Body of pancreas (tissue), 4 donors: Measurements from ENCODE around the gene ENTHD1. TPM values are rescaled to one million over a fixed set of nuclear protein-coding genes. Genes with fewer than 3 reads are reported as not detected.

Experiments used
- ATAC-seq: fragments of 150-250 bp; one replicate; pipeline ENCODE4 v1.9.1; 2016
- DNase-seq, 4 donors: peaks; one replicate each; pipeline ENCODE4 v3.0.0-alpha.2; 2019
- H3K27ac ChIP-seq, 4 donors: fragments of 200-600 bp; sonication (generic); 1 replicate in 3 of 4; 2 replicates in 1 of 4; pipeline versions ENCODE4 v1.5.1 to v1.6.1; 2016 to 2019; ENCODE audit warnings: mild to moderate bottlenecking in 1 of 4, mixed read lengths in 1 of 4, moderate library complexity in 1 of 4
- H3K27me3 ChIP-seq, 2 donors: fragments of 200-600 bp; sonication (generic); one replicate each; pipeline ENCODE4 v1.6.0; 2016; ENCODE audit warnings: mild to moderate bottlenecking in 1 of 2
- H3K36me3 ChIP-seq, 2 donors: fragments of 200-600 bp; sonication (generic); replicated peaks in 1 of 2; 2 replicates each; pipeline ENCODE4 v1.5.1; 2016; ENCODE audit warnings: low read depth in 2 of 2; ENCODE audit not compliant: insufficient read depth in 1 of 2
- H3K4me1 ChIP-seq: fragments of 200-600 bp; sonication (generic); one replicate; pipeline ENCODE4 v1.6.0; 2016
- H3K4me3 ChIP-seq, 2 donors: fragments of 200-600 bp; sonication (generic); 1 replicate in 1 of 2; 2 replicates in 1 of 2; pipeline ENCODE4 v1.5.1; 2016 to 2019
- H3K9me3 ChIP-seq, 3 donors: fragments of 200-600 bp; sonication (generic); 1 replicate in 2 of 3; 2 replicates in 1 of 3; pipeline ENCODE4 v1.5.1; 2016
- POLR2A ChIP-seq, 3 donors: fragments of 450-650 bp; IDR thresholded peaks; one replicate each; pipeline ENCODE4 v1.6.1; 2016; ENCODE audit warnings: antibody characterized with exemption in 3 of 3, mild to moderate bottlenecking in 2 of 3
- WGBS, 2 donors: methylation state at CpG; one replicate each; pipeline ENCODE4 v1.1.5; 2017; 5-methylcytosine and 5-hydroxymethylcytosine counted together
- intact Hi-C: fragments of 100-400 bp; cut with DNase I; formaldehyde crosslinking; loops from one replicate; pipeline ENCODE4 v1.15.1; 2023
- total RNA-seq, 2 donors: library from RNA; depleted of rRNA; stranded (reverse); fragments of >200 nt; gene quantifications; one replicate each; pipeline ENCODE4 v1.1.0, GENCODE V29; 2016
- TF ChIP-seq, protein P1 (sequence below), 7 experiments: fragments of 450-650 bp in 4 of 7; fragments of 200-600 bp in 3 of 7; sonication (generic) in 3 of 7; IDR thresholded peaks; one replicate each; pipeline ENCODE4 v1.5.1; 2016 to 2019; ENCODE audit warnings: antibody characterized with exemption in 7 of 7

ENTHD1 gene
- total RNA-seq, 2 donors from 2014 or later = not detected

DNA sequence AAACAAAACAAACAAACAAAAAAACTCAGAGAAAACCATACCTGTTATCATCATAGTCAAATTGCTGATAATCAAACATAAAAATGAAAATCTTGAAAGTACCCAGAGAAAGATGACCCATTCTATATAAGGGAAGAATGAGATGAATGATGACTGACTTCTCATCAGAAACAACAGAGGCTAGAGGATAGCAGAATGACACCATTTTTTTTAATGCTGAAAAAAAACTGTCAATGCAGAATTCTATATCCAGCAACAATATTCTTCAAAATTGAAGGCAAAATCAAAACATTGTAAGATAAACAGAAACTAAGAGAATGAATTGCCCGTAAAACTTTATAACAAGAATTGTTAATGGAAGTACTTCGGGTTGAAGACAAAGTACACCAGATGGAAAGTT lies 122.1 kb downstream of the ENTHD1 start:
- TF ChIP-seq, protein P1, sequence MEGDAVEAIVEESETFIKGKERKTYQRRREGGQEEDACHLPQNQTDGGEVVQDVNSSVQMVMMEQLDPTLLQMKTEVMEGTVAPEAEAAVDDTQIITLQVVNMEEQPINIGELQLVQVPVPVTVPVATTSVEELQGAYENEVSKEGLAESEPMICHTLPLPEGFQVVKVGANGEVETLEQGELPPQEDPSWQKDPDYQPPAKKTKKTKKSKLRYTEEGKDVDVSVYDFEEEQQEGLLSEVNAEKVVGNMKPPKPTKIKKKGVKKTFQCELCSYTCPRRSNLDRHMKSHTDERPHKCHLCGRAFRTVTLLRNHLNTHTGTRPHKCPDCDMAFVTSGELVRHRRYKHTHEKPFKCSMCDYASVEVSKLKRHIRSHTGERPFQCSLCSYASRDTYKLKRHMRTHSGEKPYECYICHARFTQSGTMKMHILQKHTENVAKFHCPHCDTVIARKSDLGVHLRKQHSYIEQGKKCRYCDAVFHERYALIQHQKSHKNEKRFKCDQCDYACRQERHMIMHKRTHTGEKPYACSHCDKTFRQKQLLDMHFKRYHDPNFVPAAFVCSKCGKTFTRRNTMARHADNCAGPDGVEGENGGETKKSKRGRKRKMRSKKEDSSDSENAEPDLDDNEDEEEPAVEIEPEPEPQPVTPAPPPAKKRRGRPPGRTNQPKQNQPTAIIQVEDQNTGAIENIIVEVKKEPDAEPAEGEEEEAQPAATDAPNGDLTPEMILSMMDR (IDR thresholded peaks at IDR 0.05) = no peak
- no peak for TF ChIP-seq POLR2A (IDR thresholded peaks at IDR 0.05)
- H3K27me3 ChIP-seq = no peaks in the 10 kb centered on the region
- 91 to 100% methylated on average over 2 of the region's 2 CpGs for WGBS, 2 donors
- no peak overlapping the region for H3K4me3 ChIP-seq
- H3K9me3 ChIP-seq = no peaks in the 10 kb centered on the region
- H3K27ac ChIP-seq = no peak overlapping the region
- no peaks in the 10 kb centered on the region for H3K36me3 ChIP-seq
- H3K4me1 ChIP-seq = no peaks in the 10 kb centered on the region
- intact Hi-C loops = loop anchor here (5.0 kb wide), 1 partner anchor 51 kb away; no protein-coding TSS in a partner anchor
- ATAC-seq (no peak), DNase-seq (no peak)

DNA sequence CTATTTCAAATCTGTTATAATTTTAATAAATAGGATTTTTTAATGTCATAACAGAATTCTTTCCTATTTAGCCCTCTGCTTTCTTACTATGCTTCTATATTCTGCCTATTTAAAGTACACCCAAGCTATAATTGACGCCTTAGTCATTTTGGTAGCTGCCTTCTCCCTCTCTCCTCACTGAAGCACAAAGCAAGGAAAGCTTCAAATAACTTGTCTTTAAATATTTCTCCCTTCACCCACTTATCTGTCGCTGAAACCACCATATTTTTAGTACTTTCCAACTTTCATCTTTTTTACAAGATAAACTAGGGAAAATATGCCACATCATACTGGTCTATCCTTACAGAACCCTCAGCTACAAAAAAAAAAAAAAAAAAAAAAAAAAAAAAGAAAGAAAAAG lies 127.9 kb downstream of the ENTHD1 start:
- intact Hi-C loops = no loop called here
- WGBS, 2 donors = 74 to 83% methylated on average over 2 of the region's 2 CpGs
- H3K4me1 ChIP-seq = no peaks in the 10 kb centered on the region
- ATAC-seq = no peak
- H3K4me3 ChIP-seq = no peak overlapping the region
- no peaks in the 10 kb centered on the region for H3K27me3 ChIP-seq
- no peak for DNase-seq
- TF ChIP-seq, protein P1 (IDR thresholded peaks at IDR 0.05) = no peak
- TF ChIP-seq POLR2A (IDR thresholded peaks at IDR 0.05) = no peak
- no peaks in the 10 kb centered on the region for H3K36me3 ChIP-seq
- peaks cover 0 to 6% (median 0%) of the 10 kb centered on the region in 3 donors for H3K9me3 ChIP-seq
- H3K27ac ChIP-seq = no peak overlapping the region

DNA sequence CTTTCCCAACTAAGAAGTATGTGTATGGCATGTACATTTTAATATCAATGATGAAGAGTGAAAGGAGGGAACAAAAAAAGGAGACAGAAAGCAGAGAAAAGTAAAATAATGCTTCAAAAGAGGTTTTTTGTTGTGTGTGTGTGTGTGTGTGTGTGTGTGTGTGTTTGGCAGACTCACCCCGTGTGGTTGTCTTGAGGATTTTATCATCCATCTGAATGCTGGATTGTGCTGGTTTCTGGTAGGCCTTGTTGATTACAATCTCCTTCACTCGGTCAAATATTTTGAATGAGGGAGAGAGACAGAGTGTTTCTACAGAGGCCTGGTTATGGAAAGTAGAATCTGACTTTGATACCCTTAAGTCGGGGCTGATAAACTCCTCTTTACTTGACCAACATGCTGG lies 128.5 kb downstream of the ENTHD1 start:
- TF ChIP-seq, protein P1 (IDR thresholded peaks at IDR 0.05) = no peak
- TF ChIP-seq POLR2A (IDR thresholded peaks at IDR 0.05) = no peak
- H3K4me1 ChIP-seq = no peaks in the 10 kb centered on the region
- ATAC-seq (no peak), DNase-seq (no peak)
- H3K4me3 ChIP-seq = no peak overlapping the region
- peaks cover 0 to 6% (median 0%) of the 10 kb centered on the region in 3 donors for H3K9me3 ChIP-seq
- no peak overlapping the region for H3K27ac ChIP-seq
- no peaks in the 10 kb centered on the region for H3K27me3 ChIP-seq
- H3K36me3 ChIP-seq = no peaks in the 10 kb centered on the region
- WGBS, 2 donors = 71 to 74% methylated on average over 3 of the region's 3 CpGs
- intact Hi-C loops = no loop called here

DNA sequence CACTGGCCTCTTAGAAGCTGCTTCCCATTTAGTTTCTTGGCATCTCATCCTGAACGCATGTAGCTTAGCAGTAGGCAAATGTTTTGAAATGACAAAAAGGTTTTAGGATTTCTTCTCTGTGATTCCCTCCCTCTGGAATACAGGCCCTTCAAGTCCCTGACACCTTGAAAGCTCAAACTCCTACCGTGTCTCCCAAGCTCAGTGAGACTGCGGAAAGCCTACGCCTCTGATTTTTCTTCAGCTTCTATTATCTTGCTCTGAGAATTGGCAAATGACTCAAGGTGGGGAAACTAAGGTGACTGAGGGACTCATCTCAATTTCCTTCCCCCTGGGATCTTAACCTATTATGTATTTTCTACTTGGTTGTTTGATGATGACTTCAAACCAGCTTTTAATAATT lies 130.3 kb downstream of the ENTHD1 start:
- no peak overlapping the region for H3K27ac ChIP-seq
- WGBS, 2 donors = 78 to 83% methylated on average over 4 of the region's 4 CpGs

DNA sequence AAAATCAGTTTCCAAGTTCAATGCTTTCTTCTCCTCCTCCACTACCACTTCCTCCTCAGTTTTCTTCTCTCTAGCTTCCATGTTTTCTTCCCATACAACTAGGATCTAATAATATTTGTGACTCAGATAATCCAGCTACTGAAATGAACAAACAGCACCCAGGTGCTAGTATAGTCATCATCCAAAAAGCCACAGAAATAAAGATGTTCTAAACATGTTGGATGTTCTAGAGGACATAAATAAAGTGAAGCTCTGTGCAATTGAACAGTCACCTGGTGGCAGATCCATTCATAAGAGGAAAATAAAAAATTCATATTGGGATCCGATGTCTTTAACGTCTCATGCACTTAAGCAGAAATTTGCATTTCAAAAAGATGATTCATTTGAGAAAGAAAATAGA lies 142.8 kb downstream of the ENTHD1 start:
- TF ChIP-seq, protein P1 (IDR thresholded peaks at IDR 0.05) = no peak
- TF ChIP-seq POLR2A (IDR thresholded peaks at IDR 0.05) = no peak
- Histone ChIP-seq H3K9me3 (no peaks in the 10 kb centered on the region), H3K27ac (no peak overlapping the region), H3K36me3 (no peaks in the 10 kb centered on the region), H3K27me3 (no peaks in the 10 kb centered on the region), H3K4me1 (no peaks in the 10 kb centered on the region), H3K4me3 (no peak overlapping the region)
- no peak for ATAC-seq
- intact Hi-C loops = no loop called here
- DNase-seq = no peak
- 70 to 71% methylated on average over 2 of the region's 2 CpGs for WGBS, 2 donors

More for the DNA sequence above, 130.3 kb downstream of the ENTHD1 start:
- Histone ChIP-seq H3K36me3 (no peaks in the 10 kb centered on the region), H3K9me3 (peaks cover 0 to 6% (median 0%) of the 10 kb centered on the region in 3 donors), H3K4me1 (no peaks in the 10 kb centered on the region), H3K27me3 (no peaks in the 10 kb centered on the region), H3K4me3 (no peak overlapping the region)
- intact Hi-C loops = no loop called here
- ATAC-seq (no peak), DNase-seq (no peak)
- TF ChIP-seq, protein P1 (IDR thresholded peaks at IDR 0.05) = no peak
